Posterior cingulate gyrus (tissue), 11 donors: ENCODE data around the gene WNK2.

Experiments used
- DNase-seq, 10 donors: peaks; one replicate each; pipeline versions ENCODE4 v3.0.0 to v3.0.0-alpha.2; 2020 to 2021; ENCODE audit warnings: mixed read lengths in 3 of 10
- intact Hi-C: fragments of 100-400 bp; cut with DNase I; formaldehyde crosslinking; loops from one replicate; pipeline ENCODE4 v1.15.1; 2023

WNK2 gene

GRCh38 chr9:93183131-93183662, 742 bp upstream of the WNK2 start:
- intact Hi-C loops = no loop called here

GRCh38 chr9:93184432-93185265, 710 bp downstream of the WNK2 start:
- peak in 3 of 10 donors; percentile 83 to 90 (median 89) for DNase-seq
- intact Hi-C loops = no loop called here

More at GRCh38 chr9:93183131-93183662, 742 bp upstream of the WNK2 start:
- peak in 1 of 10 donors; percentile 62 for DNase-seq

GRCh38 chr9:93185266-93186214, 1.6 kb downstream of the WNK2 start:
- peak in 3 of 10 donors; percentile 32 to 79 (median 78) for DNase-seq
- intact Hi-C loops = no loop called here

GRCh38 chr9:93186215-93186945, 2.4 kb downstream of the WNK2 start:
- intact Hi-C loops = no loop called here

GRCh38 chr9:93187047-93187446, 3.1 kb downstream of the WNK2 start:
- peak in 3 of 10 donors; percentile 65 to 91 (median 89) for DNase-seq
- intact Hi-C loops = no loop called here

More at GRCh38 chr9:93186215-93186945, 2.4 kb downstream of the WNK2 start:
- DNase-seq = peak in 2 of 10 donors; percentile 72 to 80

GRCh38 chr9:93187574-93187973, 3.6 kb downstream of the WNK2 start:
- peak in 2 of 10 donors; percentile 57 to 65 for DNase-seq
- intact Hi-C loops = no loop called here

GRCh38 chr9:93188426-93189368, 4.8 kb downstream of the WNK2 start:
- intact Hi-C loops = no loop called here
- peak in 2 of 10 donors; percentile 43 to 69 for DNase-seq

- intact Hi-C loops = no loop called here
Measured at GRCh38 chr9:93189369-93190132, 5.6 kb downstream of the WNK2 start.

GRCh38 chr9:93190133-93190525, 6.2 kb downstream of the WNK2 start:
- peak in 3 of 10 donors; percentile 48 to 75 (median 72) for DNase-seq

More at GRCh38 chr9:93189369-93190132, 5.6 kb downstream of the WNK2 start:
- DNase-seq = peak in 2 of 10 donors; percentile 79

GRCh38 chr9:93190656-93191353, 6.9 kb downstream of the WNK2 start:
- intact Hi-C loops = no loop called here
- DNase-seq = peak in 3 of 10 donors; percentile 32 to 64 (median 37)

More at GRCh38 chr9:93190133-93190525, 6.2 kb downstream of the WNK2 start:
- intact Hi-C loops = no loop called here

- peak in 3 of 10 donors; percentile 27 to 55 (median 29) for DNase-seq
- intact Hi-C loops = no loop called here
Measured at GRCh38 chr9:93191354-93191660, 7.4 kb downstream of the WNK2 start.

- intact Hi-C loops = no loop called here
- peak in 3 of 10 donors; percentile 60 to 73 (median 67) for DNase-seq
Measured at GRCh38 chr9:93192721-93193387, 8.9 kb downstream of the WNK2 start.

- intact Hi-C loops = no loop called here
- peak in 6 of 10 donors; percentile 41 to 94 (median 80) for DNase-seq
Measured at GRCh38 chr9:93193388-93194220, 9.7 kb downstream of the WNK2 start.

- DNase-seq = no peak
- intact Hi-C loops = no loop called here
Measured at GRCh38 chr9:93194221-93194625, 10.3 kb downstream of the WNK2 start.

GRCh38 chr9:93194641-93195040, 10.7 kb downstream of the WNK2 start:
- intact Hi-C loops = no loop called here
- DNase-seq = no peak
